ENCODE results near the gene MOV10L1.
"Not testable (repeated sequence)": the region's sequence is repeated elsewhere in the genome, so short reads cannot be mapped to it uniquely, and the experiment has no call there.

MOV10L1 gene

GRCh38 chr22:50085211-50085972 is 4.4 kb upstream of the MOV10L1 start, which contains the start of gene MLC1:
Gene MLC1, minus strand, starts transcription at chr22:50085426. Its CDS starts 524 bp downstream, at chr22:50084902.
- Histone ChIP-seq H3F3A (ENCODE audit: insufficient read depth, low read length) (no peaks in the 10 kb centered on the region), H3K4me2 (ENCODE audit: low read depth, low read length) (no peak within 1 kb of the TSS; the same call in 1 of the 2 replicates), H3K4me1 (ENCODE audit: low read length) (peaks cover 4% of the 10 kb centered on the region; the same call in 1 of the 2 replicates), H3K9ac (ENCODE audit: low read length) (no peak within 1 kb of the TSS), H3K36me3 (replicated peaks; ENCODE audit: insufficient read depth, low read length) (no peaks in the 10 kb centered on the region), H3K27ac (ENCODE audit: low read length) (no peak within 1 kb of the TSS), H2AFZ (ENCODE audit: low read length) (no peak within 1 kb of the TSS), H3K9me2 (replicated peaks; ENCODE audit: insufficient read depth, low read length) (no peaks in the 10 kb centered on the region), H4K20me1 (ENCODE audit: insufficient read depth, low read length) (no peaks in the 10 kb centered on the region), H3K27me3 (replicated peaks; ENCODE audit: insufficient read depth, low read length) (peaks cover 43% of the 10 kb centered on the region), H3K79me2 (ENCODE audit: low read length) (no peaks in the 10 kb centered on the region), H3K9me3 (replicated peaks; ENCODE audit: insufficient read depth, low read length) (no peaks in the 10 kb centered on the region), H3K4me3 (ENCODE audit: low read length) (no peak within 1 kb of the TSS)
- TF ChIP-seq EZH2 (optimal IDR thresholded peaks at IDR 0.05; ENCODE audit: low read depth, low read length) (no peak), CTCF (IDR thresholded peaks at IDR 0.05; ENCODE audit: low read length) (no peak), EZH2phosphoT487 (IDR thresholded peaks at IDR 0.05; ENCODE audit: low read length) (no peak)
- DNase-seq: no peak

- no peaks in the 10 kb centered on the region for H3F3A ChIP-seq (ENCODE audit: insufficient read depth, low read length)
- no peak overlapping the region for H3K27ac ChIP-seq (ENCODE audit: low read length)
These were observed 3.3 kb upstream of the MOV10L1 start for GRCh38 chr22:50086526-50086925.

GRCh38 chr22:50086975-50087374 is 2.8 kb upstream of the MOV10L1 start:
- H3K27me3 ChIP-seq (replicated peaks; ENCODE audit: insufficient read depth, low read length): peaks cover 41% of the 10 kb centered on the region
- H3K79me2 ChIP-seq (ENCODE audit: low read length); H3F3A ChIP-seq (ENCODE audit: insufficient read depth, low read length); H3K4me2 ChIP-seq (ENCODE audit: low read depth, low read length); H3K4me3 ChIP-seq (ENCODE audit: low read length); H4K20me1 ChIP-seq (ENCODE audit: insufficient read depth, low read length); DNase-seq; H3K9me2 ChIP-seq (replicated peaks; ENCODE audit: insufficient read depth, low read length); H2AFZ ChIP-seq (ENCODE audit: low read length); H3K4me1 ChIP-seq (ENCODE audit: low read length); H3K27ac ChIP-seq (ENCODE audit: low read length); H3K9me3 ChIP-seq (replicated peaks; ENCODE audit: insufficient read depth, low read length); H3K36me3 ChIP-seq (replicated peaks; ENCODE audit: insufficient read depth, low read length); H3K9ac ChIP-seq (ENCODE audit: low read length): not testable (repeated sequence)

More at GRCh38 chr22:50086526-50086925, 3.3 kb upstream of the MOV10L1 start:
- H3K4me3 ChIP-seq (ENCODE audit: low read length): no peak overlapping the region
- TF ChIP-seq EZH2 (optimal IDR thresholded peaks at IDR 0.05; ENCODE audit: low read depth, low read length) (no peak), CTCF (IDR thresholded peaks at IDR 0.05; ENCODE audit: low read length) (no peak), EZH2phosphoT487 (IDR thresholded peaks at IDR 0.05; ENCODE audit: low read length) (no peak)
- H3K36me3 ChIP-seq (replicated peaks; ENCODE audit: insufficient read depth, low read length): no peaks in the 10 kb centered on the region
- no peaks in the 10 kb centered on the region for H3K79me2 ChIP-seq (ENCODE audit: low read length)
- H3K4me2 ChIP-seq (ENCODE audit: low read depth, low read length): no peak overlapping the region
- DNase-seq: no peak
- no peaks in the 10 kb centered on the region for H3K9me2 ChIP-seq (replicated peaks; ENCODE audit: insufficient read depth, low read length)
- H2AFZ ChIP-seq (ENCODE audit: low read length): no peak overlapping the region
- peaks cover 4% of the 10 kb centered on the region; the same call in 1 of the 2 replicates for H3K4me1 ChIP-seq (ENCODE audit: low read length)
- peaks cover 42% of the 10 kb centered on the region for H3K27me3 ChIP-seq (replicated peaks; ENCODE audit: insufficient read depth, low read length)
- H3K9me3 ChIP-seq (replicated peaks; ENCODE audit: insufficient read depth, low read length): no peaks in the 10 kb centered on the region
- no peaks in the 10 kb centered on the region for H4K20me1 ChIP-seq (ENCODE audit: insufficient read depth, low read length)
- H3K9ac ChIP-seq (ENCODE audit: low read length): no peak overlapping the region

DNA sequence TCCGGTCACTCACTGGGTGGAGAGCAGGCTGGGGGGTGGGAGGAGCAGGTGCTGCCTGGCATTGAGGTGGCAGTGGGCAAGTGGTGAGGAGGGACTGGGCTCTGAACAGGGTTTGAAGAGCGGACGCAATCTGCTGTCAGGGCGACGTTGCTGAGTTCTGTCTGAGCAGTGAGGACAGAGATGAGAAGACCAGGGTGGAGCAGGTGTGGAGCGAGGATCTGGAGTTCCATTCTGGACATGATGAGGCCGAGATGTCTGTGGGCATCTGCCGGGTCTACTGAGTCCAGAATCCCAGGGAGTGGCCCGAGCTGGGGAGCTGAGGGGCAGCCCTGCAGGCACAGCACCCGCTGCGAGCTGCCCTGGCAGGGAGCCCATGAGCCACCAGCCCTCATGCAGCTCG is 2.2 kb upstream of the MOV10L1 start:
- Histone ChIP-seq H3K27me3 (replicated peaks; ENCODE audit: insufficient read depth, low read length) (peaks cover 42% of the 10 kb centered on the region), H3K9me3 (replicated peaks; ENCODE audit: insufficient read depth, low read length) (no peaks in the 10 kb centered on the region), H4K20me1 (ENCODE audit: insufficient read depth, low read length) (no peaks in the 10 kb centered on the region), H3K4me1 (ENCODE audit: low read length) (peaks cover 4% of the 10 kb centered on the region; the same call in 1 of the 2 replicates), H3K36me3 (replicated peaks; ENCODE audit: insufficient read depth, low read length) (no peaks in the 10 kb centered on the region), H3K4me3 (ENCODE audit: low read length) (no peak overlapping the region), H3F3A (ENCODE audit: insufficient read depth, low read length) (no peaks in the 10 kb centered on the region), H3K27ac (ENCODE audit: low read length) (no peak overlapping the region), H3K9me2 (replicated peaks; ENCODE audit: insufficient read depth, low read length) (no peaks in the 10 kb centered on the region), H3K79me2 (ENCODE audit: low read length) (no peaks in the 10 kb centered on the region), H2AFZ (ENCODE audit: low read length) (no peak overlapping the region), H3K9ac (ENCODE audit: low read length) (no peak overlapping the region), H3K4me2 (ENCODE audit: low read depth, low read length) (no peak overlapping the region)
- TF ChIP-seq CTCF (IDR thresholded peaks at IDR 0.05; ENCODE audit: low read length) (no peak), EZH2 (optimal IDR thresholded peaks at IDR 0.05; ENCODE audit: low read depth, low read length) (no peak), EZH2phosphoT487 (IDR thresholded peaks at IDR 0.05; ENCODE audit: low read length) (no peak)
- DNase-seq: no peak

Measured in MM.1S (cell line).